Erythroblast (primary cell): Measurements from ENCODE around the gene ZNF491.
"Not testable (repeated sequence)": the region's sequence is repeated elsewhere in the genome, so short reads cannot be mapped to it uniquely, and the experiment has no call there.

ENCODE experiments used
- DNase-seq, 2 experiments: peaks; one replicate each; lab custom pipeline; 2025; lab: John Stamatoyannopoulos, UW
- GATA1 ChIP-seq: IDR thresholded peaks from 2 replicates; pipeline ENCODE4 v1.6.1; 2011; ENCODE audit warnings: low read depth, mild to moderate bottlenecking, control low read depth, low read length, moderate library complexity
- POLR2A ChIP-seq: IDR thresholded peaks from 2 replicates; pipeline ENCODE4 v1.6.1; 2011; ENCODE audit warnings: mild to moderate bottlenecking, low read length

Gene ZNF491

DNA sequence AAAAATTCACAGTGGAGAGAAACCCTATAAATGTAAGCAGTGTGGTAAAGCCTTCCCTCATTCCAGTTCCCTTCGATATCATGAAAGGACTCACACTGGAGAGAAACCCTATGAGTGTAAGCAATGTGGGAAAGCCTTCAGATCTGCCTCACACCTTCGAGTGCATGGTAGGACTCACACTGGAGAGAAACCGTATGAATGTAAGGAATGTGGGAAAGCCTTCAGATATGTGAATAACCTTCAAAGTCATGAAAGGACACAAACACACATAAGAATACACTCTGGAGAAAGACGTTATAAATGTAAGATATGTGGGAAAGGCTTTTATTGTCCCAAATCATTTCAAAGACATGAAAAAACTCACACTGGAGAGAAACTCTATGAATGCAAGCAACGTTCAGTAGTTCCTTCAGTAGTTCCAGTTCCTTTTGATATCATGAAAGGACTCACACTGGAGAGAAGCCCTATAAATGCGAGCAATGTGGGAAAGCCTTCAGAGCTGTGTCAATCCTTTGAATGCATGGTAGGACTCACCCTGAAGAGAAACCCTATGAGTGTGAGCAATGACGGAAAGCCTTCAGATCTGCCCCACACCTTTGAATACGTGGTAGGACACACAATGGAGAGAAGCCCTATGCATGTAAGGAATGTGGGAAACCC is 34.1 kb downstream of the ZNF491 start:
- DNase-seq = peak in 1 of 2 experiments; percentile 46
- TF ChIP-seq POLR2A = no peak
- no peak for TF ChIP-seq GATA1

- peak in 1 of 2 experiments; percentile 31 for DNase-seq
- TF ChIP-seq GATA1 (no peak), POLR2A (no peak)
Measured at GRCh38 chr19:11833541-11833940, 35.2 kb downstream of the ZNF491 start.

- peak; percentile 57 to 85 for DNase-seq
Measured at GRCh38 chr19:11835626-11836066, 37.3 kb downstream of the ZNF491 start.

- TF ChIP-seq POLR2A (no peak), GATA1 (no peak)
Measured at GRCh38 chr19:11843722-11844121, 45.4 kb downstream of the ZNF491 start.

DNA sequence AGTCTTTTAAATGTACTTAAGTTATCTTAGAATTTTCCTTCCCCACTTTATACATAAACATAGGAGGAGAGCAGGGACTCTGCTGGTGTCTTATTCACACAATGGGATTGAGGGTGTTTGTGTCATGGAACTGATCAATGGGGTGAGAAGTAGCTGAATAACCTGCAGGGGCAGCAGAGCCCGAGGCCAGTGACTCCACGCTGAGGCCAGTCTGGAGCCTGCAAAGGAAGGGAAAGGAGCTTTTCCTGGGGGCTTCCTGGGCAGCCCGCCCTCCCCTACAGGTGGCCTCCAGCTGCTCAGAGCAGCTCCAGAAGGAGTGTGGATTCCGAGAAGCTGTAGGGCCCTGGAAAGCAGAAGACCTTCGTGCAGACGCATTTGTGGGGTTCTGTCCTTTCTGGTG is 49.3 kb downstream of the ZNF491 start:
- DNase-seq = not testable (repeated sequence)

More at GRCh38 chr19:11843722-11844121, 45.4 kb downstream of the ZNF491 start:
- DNase-seq = peak; percentile 47 to 86

DNA sequence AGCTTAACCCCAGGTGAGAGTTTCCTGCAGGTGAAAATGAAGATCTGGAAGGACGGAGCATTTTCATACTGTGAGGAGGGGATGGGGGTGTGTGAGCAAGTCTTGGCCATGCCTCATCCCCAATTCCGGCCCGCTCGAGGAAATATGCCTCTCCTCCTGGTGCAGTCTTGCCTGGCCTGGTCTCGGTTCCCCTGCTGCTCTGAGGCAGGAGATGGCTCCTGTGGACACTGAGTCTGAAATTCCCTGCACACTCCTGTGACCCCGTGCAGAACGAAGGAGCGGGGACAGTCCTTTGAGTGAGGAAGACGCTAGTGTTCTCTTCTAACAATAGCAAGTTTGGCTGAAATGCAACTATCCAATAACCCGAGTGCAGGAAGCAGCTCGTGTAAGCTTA is 49.9 kb downstream of the ZNF491 start:
- no peak for DNase-seq
- TF ChIP-seq POLR2A (no peak), GATA1 (no peak)

DNA sequence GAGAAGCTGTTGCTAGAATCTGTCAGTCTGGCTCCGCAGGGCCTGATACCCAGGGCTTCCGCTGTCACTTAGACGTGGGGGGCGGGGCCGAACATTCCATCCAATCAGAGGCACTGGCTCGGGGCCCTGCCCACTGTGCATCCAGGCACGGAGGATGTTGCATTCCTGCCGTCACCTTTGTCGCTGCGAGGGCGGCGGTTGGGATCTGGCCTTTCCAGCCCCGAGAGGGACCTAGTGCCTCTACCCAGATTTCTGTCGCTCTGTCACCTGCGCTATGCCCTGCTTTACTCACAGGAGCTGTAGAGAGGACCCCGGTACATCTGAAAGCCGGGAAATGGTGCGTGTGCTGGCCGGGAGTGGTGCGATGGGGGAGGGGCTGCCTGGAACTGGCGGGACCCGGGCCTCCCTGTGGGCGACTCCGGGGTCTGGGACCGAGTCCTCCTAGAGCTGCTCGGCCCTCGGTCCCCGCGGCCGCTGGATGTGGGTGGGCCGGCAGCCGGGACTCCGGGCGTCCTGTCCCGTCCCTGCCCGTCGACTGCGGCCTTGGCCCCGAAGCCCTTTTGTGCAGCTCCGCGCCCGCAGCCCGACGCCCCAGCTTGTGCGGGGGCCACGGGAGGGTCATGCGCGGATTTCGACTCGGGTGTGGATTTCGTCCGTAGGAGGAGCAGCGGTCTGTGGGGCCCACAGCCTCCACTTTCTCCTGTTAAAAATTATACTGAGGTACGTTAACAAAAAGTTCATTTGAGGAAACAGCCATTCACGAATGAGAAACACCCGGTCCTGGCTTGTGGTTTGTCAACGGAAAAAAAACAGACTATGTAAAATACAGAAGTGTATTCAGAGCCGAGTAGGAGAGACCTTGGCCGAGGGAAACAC is 50.5 kb downstream of the ZNF491 start, which contains the start of gene ZNF439:
ZNF439 (plus strand) TSS at position 133 of the 876 bp plus-strand sequence; CDS start at position 275, 142 bp downstream.
- TF ChIP-seq POLR2A (no peak), GATA1 (no peak)
- DNase-seq = peak; percentile 84 to 86

GRCh38 chr19:11850289-11850688 is 52.0 kb downstream of the ZNF491 start:
- DNase-seq = not testable (repeated sequence)

- DNase-seq = peak in 1 of 2 experiments; percentile 13
- TF ChIP-seq POLR2A (no peak), GATA1 (no peak)
Measured at GRCh38 chr19:11853358-11853757, 55.0 kb downstream of the ZNF491 start.

DNA sequence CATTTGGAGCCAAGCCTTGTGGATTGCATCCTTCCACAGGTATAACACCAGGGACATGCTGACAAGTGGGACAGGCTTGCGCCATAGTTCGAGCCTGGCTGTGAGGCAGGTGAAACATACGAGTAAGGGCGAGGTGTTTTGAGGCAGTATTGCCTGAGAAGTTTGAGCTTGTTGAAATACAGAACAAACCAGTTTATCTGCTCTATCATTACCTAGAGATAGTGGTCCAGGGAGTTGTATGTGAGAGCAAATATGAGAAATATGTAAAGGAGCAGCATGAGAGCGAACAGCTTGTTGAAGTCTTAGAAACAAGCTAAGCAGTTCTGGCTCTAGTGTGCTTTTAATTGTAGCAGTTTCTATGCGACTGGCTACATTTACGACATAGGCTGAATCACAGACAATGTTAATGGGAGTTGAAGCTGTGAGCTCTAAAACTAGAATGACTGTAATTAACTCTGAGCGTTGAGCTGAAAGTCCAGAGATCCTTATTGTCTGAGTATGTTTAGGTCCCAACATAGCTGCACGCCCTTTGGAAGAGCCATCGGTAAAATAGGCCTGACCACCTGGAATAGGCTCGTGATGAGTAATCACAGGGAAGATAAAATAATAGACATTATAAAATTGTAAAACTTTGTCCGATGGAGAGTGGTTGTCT is 58.4 kb downstream of the ZNF491 start:
- TF ChIP-seq GATA1 (no peak), POLR2A (no peak)
- DNase-seq = no peak
